WTC11 (cell line): ENCODE results near the gene AXL. TPM values are rescaled to one million over a fixed set of nuclear protein-coding genes. Genes with fewer than 3 reads are reported as not detected.

ENCODE experiments used
- ATAC-seq: fragments of 200-7000 bp; cut with Tn5 transposase; 2 replicates; pipeline ENCODE4 v1.10.0; 2021; ENCODE audit warnings: mild to moderate bottlenecking, moderate library complexity
- CTCF ChIA-PET: fragments of 300-600 bp; sonication (Branson Sonifier 250); formaldehyde crosslinking; loops from one replicate; lab custom pipeline; 2021; ENCODE audit warnings: antibody characterized with exemption; lab: Charles Lee
- POLR2A ChIA-PET: fragments of 350-600 bp; sonication (Branson Sonifier 250); formaldehyde crosslinking; loops from one replicate; lab custom pipeline; 2021; ENCODE audit warnings: antibody characterized with exemption; lab: Charles Lee
- DNase-seq: peaks from one replicate; pipeline ENCODE4 v3.0.0; 2021; ENCODE audit warnings: low spot score
- H3K27ac Mint-ChIP-seq: 2 replicates; pipeline ENCODE4 v1.8.0; 2021; ENCODE audit warnings: mixed read lengths
- H3K27me3 Mint-ChIP-seq: 2 replicates; pipeline ENCODE4 v1.8.0; 2021; ENCODE audit warnings: low read depth, mild to moderate bottlenecking, moderate library complexity, mixed read lengths
- H3K36me3 Mint-ChIP-seq: 2 replicates; pipeline ENCODE4 v1.8.0; 2021; ENCODE audit warnings: mixed read lengths
- H3K4me1 Mint-ChIP-seq: 2 replicates; pipeline ENCODE4 v1.8.0; 2022; ENCODE audit warnings: mixed read lengths
- H3K4me3 Mint-ChIP-seq: 2 replicates; pipeline ENCODE4 v1.8.0; 2021; ENCODE audit warnings: mild to moderate bottlenecking, moderate library complexity, mixed read lengths
- H3K9me3 Mint-ChIP-seq: 2 replicates; pipeline ENCODE4 v1.8.0; 2021; ENCODE audit warnings: mixed read lengths
- CBFB ChIP-seq: sonication (generic); formaldehyde crosslinking; IDR thresholded peaks from 2 replicates; pipeline ENCODE4 v1.8.1; 2022; ENCODE audit warnings: mild to moderate bottlenecking, low read depth, missing genetic modification reagents
- ELF4 ChIP-seq: sonication (generic); formaldehyde crosslinking; IDR thresholded peaks from 2 replicates; pipeline ENCODE4 v1.8.1; 2022; ENCODE audit warnings: low read depth, mild to moderate bottlenecking, moderate library complexity, missing genetic modification reagents
- GABPB1 ChIP-seq: sonication (generic); formaldehyde crosslinking; IDR thresholded peaks from 2 replicates; pipeline ENCODE4 v1.8.1; 2023; ENCODE audit warnings: mild to moderate bottlenecking, missing genetic modification reagents
- GTF2I ChIP-seq: fragments of 250-450 bp; sonication (Bioruptor Pico); conservative IDR thresholded peaks from 2 replicates; pipeline ENCODE4 v1.4.0; 2021; ENCODE audit warnings: mild to moderate bottlenecking
- KAT7 ChIP-seq: sonication (generic); formaldehyde crosslinking; IDR thresholded peaks from 2 replicates; pipeline ENCODE4 v1.8.1; 2023; ENCODE audit warnings: missing genetic modification reagents, mild to moderate bottlenecking, borderline replicate concordance
- MXD4 ChIP-seq: fragments of 250-450 bp; sonication (Bioruptor Pico); IDR thresholded peaks from 2 replicates; pipeline ENCODE4 v1.8.0; 2021; ENCODE audit warnings: mild to moderate bottlenecking, moderate library complexity, borderline replicate concordance
- PREB ChIP-seq: sonication (generic); formaldehyde crosslinking; IDR thresholded peaks from 2 replicates; pipeline ENCODE4 v1.8.1; 2022; ENCODE audit warnings: mild to moderate bottlenecking, missing genetic modification reagents, moderate library complexity, borderline replicate concordance
- SP1 ChIP-seq: sonication (generic); formaldehyde crosslinking; conservative IDR thresholded peaks from 2 replicates; pipeline ENCODE4 v1.8.1; 2022; ENCODE audit warnings: missing genetic modification reagents
- TP53 ChIP-seq: sonication (generic); formaldehyde crosslinking; IDR thresholded peaks from 2 replicates; pipeline ENCODE4 v1.8.1; 2023; ENCODE audit warnings: mild to moderate bottlenecking, missing genetic modification reagents
- USF2 ChIP-seq: sonication (generic); formaldehyde crosslinking; IDR thresholded peaks from 2 replicates; pipeline ENCODE4 v1.8.1; 2023; ENCODE audit warnings: mild to moderate bottlenecking, missing genetic modification reagents, moderate library complexity
- ZBTB43 ChIP-seq: sonication (generic); formaldehyde crosslinking; IDR thresholded peaks from 2 replicates; pipeline ENCODE4 v1.8.1; 2023; ENCODE audit warnings: mild to moderate bottlenecking, missing genetic modification reagents
- ZNF263 ChIP-seq: sonication (generic); formaldehyde crosslinking; IDR thresholded peaks from 2 replicates; pipeline ENCODE4 v1.8.1; 2022; ENCODE audit warnings: low read depth, mild to moderate bottlenecking, moderate library complexity, missing genetic modification reagents
- ZNF317 ChIP-seq: sonication (generic); formaldehyde crosslinking; IDR thresholded peaks from 2 replicates; pipeline ENCODE4 v1.8.1; 2023; ENCODE audit warnings: low read depth, mild to moderate bottlenecking, moderate library complexity, missing genetic modification reagents, borderline replicate concordance
- ZSCAN18 ChIP-seq: fragments of 250-450 bp; sonication (Bioruptor Pico); IDR thresholded peaks from 2 replicates; pipeline ENCODE4 v2.1.2; 2022; ENCODE audit warnings: mild to moderate bottlenecking, moderate library complexity
- total RNA-seq: library from RNA; stranded (reverse); gene quantifications from 3 replicates; pipeline ENCODE4 v1.2.3, GENCODE V29; 2021

AXL gene
- total RNA-seq, 1 experiment from 2014 or later = 25.0 TPM

- TF ChIP-seq PREB (CRISPR knock-in tag) = no peak
- peak; percentile 78; the same call in 1 of the 2 replicates for TF ChIP-seq SP1
- TF ChIP-seq ZNF317 (CRISPR knock-in tag) = no peak
- TF ChIP-seq ELF4 (CRISPR knock-in tag) = no peak
- peak; percentile 88 for TF ChIP-seq ZBTB43
- TF ChIP-seq CBFB (CRISPR knock-in tag) = 0 out of 2 replicates have a peak, but pooled peaks have one; percentile 73
- TF ChIP-seq GABPB1 (CRISPR knock-in tag) = no peak
- no peak; the same call in 1 of the 2 replicates for TF ChIP-seq USF2 (CRISPR knock-in tag)
- TF ChIP-seq, all 79 proteins: peak for 10
Observed at GRCh38 chr19:41218615-41219507, at the start of gene AXL (continued).

GRCh38 chr19:41172297-41173164 is 46.5 kb upstream of the AXL start:
- peak; percentile 6 for ATAC-seq
- Mint-ChIP-seq H3K36me3 (peaks cover 5% of the 10 kb centered on the region), H3K27ac (peak overlapping the region; percentile 15; the same call in 1 of the 2 replicates), H3K4me1 (peaks cover 43% of the 10 kb centered on the region), H3K4me3 (no peak overlapping the region), H3K27me3 (no peaks in the 10 kb centered on the region), H3K9me3 (no peaks in the 10 kb centered on the region)
- TF ChIP-seq GTF2I (peak; percentile 42; the same call in 1 of the 2 replicates), ZSCAN18 (no peak), MXD4 (no peak)
- no peak for DNase-seq
- CTCF ChIA-PET = interaction anchor here (0.7 to 2.4 kb wide), 8 partner anchors 17 to 210 kb away, joined by 3 to 13 read pairs (median 4); partner anchors contain the start of gene CYP2S1
- POLR2A ChIA-PET = interaction anchor here (0.6 kb wide), 2 partner anchors 21 to 43 kb away, joined by 3 read pairs; no protein-coding TSS in a partner anchor

- Mint-ChIP-seq H3K27me3 (no peaks in the 10 kb centered on the region), H3K27ac (no peak overlapping the region), H3K36me3 (no peaks in the 10 kb centered on the region), H3K4me3 (no peak overlapping the region), H3K4me1 (peaks cover 40% of the 10 kb centered on the region), H3K9me3 (no peaks in the 10 kb centered on the region)
- POLR2A ChIA-PET = no interaction called here
- ATAC-seq (no peak), DNase-seq (no peak)
- CTCF ChIA-PET = no interaction called here
- TF ChIP-seq KAT7 (CRISPR knock-in tag) = no peak
- TF ChIP-seq GTF2I = no peak
- TF ChIP-seq ZNF263 (CRISPR knock-in tag) = peak; percentile 69
- TF ChIP-seq TP53 (CRISPR knock-in tag) = no peak
Observed at GRCh38 chr19:41174297-41174928, 44.6 kb upstream of the AXL start.
